Thoracic aorta (tissue), 2 donors: ENCODE measurements around the gene SCPEP1. TPM values are rescaled to one million over a fixed set of nuclear protein-coding genes. Genes with fewer than 3 reads are reported as not detected.
"Not testable (repeated sequence)": the region's sequence is repeated elsewhere in the genome, so short reads cannot be mapped to it uniquely, and the experiment has no call there.

Source experiments
- ATAC-seq: fragments of 150-250 bp; one replicate; pipeline ENCODE4 v1.8.0; 2017; ENCODE audit warnings: low read depth; ENCODE audit not compliant: insufficient number of reproducible peaks, low FRiP score
- DNase-seq: peaks from one replicate; pipeline ENCODE4 v3.0.0-alpha.2; 2020; ENCODE audit warnings: low spot score
- H3K27ac ChIP-seq, 2 donors: fragments of 200-600 bp; sonication (generic); 1 replicate in 1 of 2; 2 replicates in 1 of 2; pipeline ENCODE4 v1.5.1; 2016; ENCODE audit warnings: mild to moderate bottlenecking in 2 of 2, moderate library complexity in 2 of 2
- H3K27me3 ChIP-seq: fragments of 200-600 bp; sonication (generic); replicated peaks from 2 replicates; pipeline ENCODE4 v1.6.0; 2016; ENCODE audit warnings: mild to moderate bottlenecking; ENCODE audit not compliant: insufficient read depth
- H3K36me3 ChIP-seq: fragments of 200-600 bp; sonication (generic); one replicate; pipeline ENCODE4 v1.5.1; 2016
- H3K4me1 ChIP-seq, 2 donors: fragments of 200-600 bp; sonication (generic); 1 replicate in 1 of 2; 2 replicates in 1 of 2; pipeline versions ENCODE4 v1.5.1 to v1.6.0; 2016; ENCODE audit warnings: low read depth in 2 of 2, mild to moderate bottlenecking in 1 of 2; ENCODE audit not compliant: control insufficient read depth in 1 of 2
- H3K4me3 ChIP-seq: fragments of 200-600 bp; sonication (generic); 2 replicates; pipeline ENCODE4 v1.5.1; 2016; ENCODE audit warnings: mild to moderate bottlenecking
- H3K9me3 ChIP-seq: fragments of 200-600 bp; sonication (generic); 2 replicates; pipeline ENCODE4 v1.5.1; 2016
- CTCF ChIP-seq: fragments of 200-600 bp; sonication (generic); IDR thresholded peaks from one replicate; pipeline ENCODE4 v1.5.1; 2019; ENCODE audit warnings: antibody characterized with exemption
- total RNA-seq, 2 donors: library from RNA; depleted of rRNA; stranded (reverse); fragments of >200 nt; gene quantifications; one replicate each; pipeline versions ENCODE4 v1.1.0 to v1.2.3, GENCODE V29; 2016

The SCPEP1 gene
- total RNA-seq, 2 donors from 2014 or later = 91.1 to 112 TPM

- no peak for DNase-seq
- ATAC-seq = no peak
- H3K9me3 ChIP-seq = no peaks in the 10 kb centered on the region
- no peak overlapping the region for H3K4me3 ChIP-seq
- no peaks in the 10 kb centered on the region for H3K4me1 ChIP-seq
- no peaks in the 10 kb centered on the region for H3K27me3 ChIP-seq
- no peak for TF ChIP-seq CTCF
- peaks cover 39% of the 10 kb centered on the region for H3K36me3 ChIP-seq
- H3K27ac ChIP-seq = no peak overlapping the region
Observed at GRCh38 chr17:56947741-56948140, 30.2 kb upstream of the SCPEP1 start.

DNA sequence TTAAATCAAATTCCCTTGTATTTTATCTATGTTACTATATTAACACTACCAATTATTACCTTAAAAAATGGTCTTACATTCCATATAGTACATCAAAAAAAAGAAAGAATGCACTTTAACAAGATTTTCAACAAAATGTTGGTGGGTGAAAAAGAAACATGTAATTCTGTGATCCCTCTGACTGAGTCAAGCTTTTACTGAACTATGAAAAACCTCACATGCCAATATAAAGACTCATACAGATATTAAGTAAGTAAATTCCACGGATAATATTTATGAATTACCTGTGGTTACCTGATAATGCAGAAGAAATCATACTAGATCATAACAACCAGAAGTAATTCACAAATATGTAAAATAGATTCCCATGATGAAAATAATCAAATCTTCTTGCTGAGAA, 29.4 kb upstream of the SCPEP1 start:
- H3K36me3 ChIP-seq = peaks cover 38% of the 10 kb centered on the region

DNA sequence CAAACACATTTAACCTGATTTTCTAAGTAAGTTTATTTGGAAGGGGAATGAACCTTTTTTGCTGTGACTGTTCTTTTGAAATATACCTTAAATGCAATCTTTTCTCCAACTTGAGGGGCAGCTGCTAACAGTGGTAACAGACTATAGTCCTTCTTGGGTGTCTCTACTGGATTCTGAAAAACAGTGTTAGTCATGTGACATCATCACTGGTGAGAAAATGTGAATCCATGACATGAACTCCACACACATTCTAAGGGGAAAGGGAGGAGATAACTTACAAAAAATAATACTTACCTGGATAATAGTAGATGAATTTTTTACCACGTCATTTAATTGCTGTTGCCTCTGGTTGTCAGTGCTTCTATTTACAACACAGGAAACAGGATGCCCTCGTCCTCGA, 28.3 kb upstream of the SCPEP1 start:
- TF ChIP-seq CTCF = no peak
- DNase-seq = no peak
- Histone ChIP-seq H3K27ac (no peak overlapping the region), H3K27me3 (no peaks in the 10 kb centered on the region), H3K4me3 (no peak overlapping the region), H3K9me3 (no peaks in the 10 kb centered on the region), H3K36me3 (peaks cover 32% of the 10 kb centered on the region), H3K4me1 (no peaks in the 10 kb centered on the region)
- no peak for ATAC-seq

More for the DNA sequence above, 29.4 kb upstream of the SCPEP1 start:
- no peak for TF ChIP-seq CTCF
- no peaks in the 10 kb centered on the region for H3K4me1 ChIP-seq
- no peaks in the 10 kb centered on the region for H3K9me3 ChIP-seq
- DNase-seq = no peak
- no peak for ATAC-seq
- no peak overlapping the region for H3K4me3 ChIP-seq
- H3K27ac ChIP-seq = no peak overlapping the region
- H3K27me3 ChIP-seq = no peaks in the 10 kb centered on the region

GRCh38 chr17:56956992-56957391, 20.9 kb upstream of the SCPEP1 start:
- DNase-seq = no peak
- H3K4me1 ChIP-seq = peaks cover 8 to 22% of the 10 kb centered on the region in 2 donors
- no peaks in the 10 kb centered on the region for H3K27me3 ChIP-seq
- TF ChIP-seq CTCF = no peak
- H3K27ac ChIP-seq = no peak overlapping the region
- no peaks in the 10 kb centered on the region for H3K9me3 ChIP-seq
- H3K4me3 ChIP-seq = no peak overlapping the region
- ATAC-seq = no peak
- no peaks in the 10 kb centered on the region for H3K36me3 ChIP-seq

- Histone ChIP-seq H3K4me1 (peaks cover 8 to 22% of the 10 kb centered on the region in 2 donors), H3K27ac (peak within 1 kb of the TSS; percentile 74 to 78), H3K36me3 (no peaks in the 10 kb centered on the region), H3K27me3 (no peaks in the 10 kb centered on the region), H3K4me3 (peak within 1 kb of the TSS; percentile 99), H3K9me3 (no peaks in the 10 kb centered on the region)
- peak; percentile 71 for DNase-seq
- peak; percentile 100 for TF ChIP-seq CTCF
- peak; percentile 92 for ATAC-seq
Observed at GRCh38 chr17:56960596-56961538, 17.1 kb upstream of the SCPEP1 start, which contains the start of gene COIL. TSS of gene COIL (minus strand) at chr17:56961050. CDS start at chr17:56961019, 31 bp downstream.

GRCh38 chr17:56965241-56965640, 12.7 kb upstream of the SCPEP1 start:
- H3K36me3 ChIP-seq, DNase-seq, H3K9me3 ChIP-seq, H3K4me3 ChIP-seq, H3K27me3 ChIP-seq, H3K27ac ChIP-seq, ATAC-seq, H3K4me1 ChIP-seq: not testable (repeated sequence)

DNA sequence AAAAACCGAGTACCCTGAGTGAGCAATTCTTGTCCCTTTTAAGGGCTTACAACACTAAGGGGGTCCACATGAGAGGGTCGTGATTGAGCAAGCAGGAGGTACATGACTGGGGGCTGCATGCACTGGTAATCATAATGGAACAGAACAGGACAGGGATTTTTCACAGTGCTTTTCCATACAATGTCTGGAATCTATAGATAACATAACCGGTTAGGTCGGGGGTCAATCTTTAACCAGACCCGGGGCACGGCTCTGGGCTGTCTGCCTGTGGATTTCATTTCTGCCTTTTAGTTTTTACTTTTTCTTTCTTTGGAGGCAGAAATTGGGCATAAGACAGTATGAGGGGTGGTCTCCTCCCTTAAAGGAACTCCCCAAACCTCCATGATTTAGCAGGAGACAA, 12.2 kb upstream of the SCPEP1 start:
- not testable (repeated sequence) for H3K27ac ChIP-seq, H3K4me1 ChIP-seq, H3K4me3 ChIP-seq, H3K9me3 ChIP-seq, ATAC-seq, DNase-seq, H3K27me3 ChIP-seq, H3K36me3 ChIP-seq
